SK-N-MC (cell line): ENCODE results near the gene PPP4R4.

Experiments
- FOXP2 ChIP-seq: optimal IDR thresholded peaks from 2 replicates; pipeline ENCODE3; 2011; ENCODE audit warnings: mild to moderate bottlenecking, moderate library complexity; ENCODE audit not compliant: insufficient read depth; ENCODE audit errors: extremely low read length, control extremely low read depth
- POLR2AphosphoS5 ChIP-seq: IDR thresholded peaks from 2 replicates; pipeline ENCODE4 v1.6.1; 2012; ENCODE audit warnings: mild to moderate bottlenecking, low read depth, low read length, borderline replicate concordance

GRCh38 chr14:94173885-94174603 is at the start of gene PPP4R4:
- TF ChIP-seq POLR2AphosphoS5 (no peak), FOXP2 (no peak)
